ENCODE data around the gene MREG. TPM values are rescaled to one million over a fixed set of nuclear protein-coding genes. Genes with fewer than 3 reads are reported as not detected.
A peak's percentile ranks its signal among the peaks of the same experiment; 100 is the strongest.

MREG gene, protein sequence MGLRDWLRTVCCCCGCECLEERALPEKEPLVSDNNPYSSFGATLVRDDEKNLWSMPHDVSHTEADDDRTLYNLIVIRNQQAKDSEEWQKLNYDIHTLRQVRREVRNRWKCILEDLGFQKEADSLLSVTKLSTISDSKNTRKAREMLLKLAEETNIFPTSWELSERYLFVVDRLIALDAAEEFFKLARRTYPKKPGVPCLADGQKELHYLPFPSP
- total RNA-seq (1 to 10 TPM; 1.5 to 5.4 (median 2.2) TPM), polyA plus RNA-seq (1 to 10 TPM in 1 of 2 donors, under 1 TPM in 1; 0.85 to 1.8 TPM)
- long read RNA-seq, donor 1, result 0 reads
- long read RNA-seq, donor 2, partial matches to known transcripts, result 6 of 7 reads
- long read RNA-seq, donor 2, other reads (novel, unspliced or antisense), result 0 of 7 reads
- long read RNA-seq, donor 3, partial matches to known transcripts, result 1 of 1 reads
- long read RNA-seq, donor 3, other reads (novel, unspliced or antisense), result 0 of 1 reads

DNA sequence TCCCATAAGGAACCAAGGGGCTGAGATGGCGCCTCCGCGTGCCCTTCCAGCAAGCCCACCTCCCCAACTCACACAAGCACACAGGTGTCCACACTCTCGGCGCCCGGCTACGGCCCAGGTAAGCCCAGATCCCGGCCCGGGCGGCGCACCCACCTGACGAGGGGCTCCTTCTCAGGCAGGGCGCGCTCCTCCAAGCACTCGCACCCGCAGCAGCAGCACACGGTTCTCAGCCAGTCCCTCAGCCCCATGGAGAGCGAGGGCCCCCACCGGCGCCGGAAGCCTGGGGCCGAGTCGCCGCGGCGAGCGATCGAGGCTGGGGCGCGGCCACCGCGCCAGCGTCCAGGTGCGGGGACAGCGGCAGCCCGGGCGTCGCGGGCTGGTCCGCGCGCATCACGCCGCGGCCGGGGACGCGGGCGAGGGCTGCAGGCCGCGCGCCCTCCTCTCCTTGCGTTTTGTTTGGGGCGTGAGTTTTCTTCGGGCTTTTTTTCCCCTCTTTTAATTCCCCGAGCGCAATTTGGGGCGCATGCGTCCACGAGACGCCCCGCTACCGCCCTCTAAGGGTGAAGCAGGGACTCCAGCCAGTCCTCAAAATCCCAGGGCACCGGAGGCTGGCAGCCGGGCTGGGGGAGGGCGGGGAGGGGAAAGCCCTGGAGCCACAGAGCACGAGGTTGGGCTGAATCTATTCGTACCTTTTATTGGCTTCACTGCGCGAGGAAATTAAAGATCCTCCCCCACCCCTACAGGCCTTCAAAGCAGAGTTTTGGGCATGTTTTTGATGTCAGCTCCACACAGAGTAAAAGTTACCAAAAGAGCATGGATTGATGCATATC lies at the start of gene MREG:
MREG (minus strand) TSS at position 472 of the 830 bp plus-strand sequence; CDS start at position 248, 224 bp downstream.
- DNase-seq, result peak; percentile 59 to 81 (median 77)
- H3K27ac ChIP-seq, result peak within 1 kb of the TSS in 1 of 2 donors; percentile 44
- no peaks in the 10 kb centered on the region for H3K36me3 ChIP-seq
- TF ChIP-seq, protein P1, sequence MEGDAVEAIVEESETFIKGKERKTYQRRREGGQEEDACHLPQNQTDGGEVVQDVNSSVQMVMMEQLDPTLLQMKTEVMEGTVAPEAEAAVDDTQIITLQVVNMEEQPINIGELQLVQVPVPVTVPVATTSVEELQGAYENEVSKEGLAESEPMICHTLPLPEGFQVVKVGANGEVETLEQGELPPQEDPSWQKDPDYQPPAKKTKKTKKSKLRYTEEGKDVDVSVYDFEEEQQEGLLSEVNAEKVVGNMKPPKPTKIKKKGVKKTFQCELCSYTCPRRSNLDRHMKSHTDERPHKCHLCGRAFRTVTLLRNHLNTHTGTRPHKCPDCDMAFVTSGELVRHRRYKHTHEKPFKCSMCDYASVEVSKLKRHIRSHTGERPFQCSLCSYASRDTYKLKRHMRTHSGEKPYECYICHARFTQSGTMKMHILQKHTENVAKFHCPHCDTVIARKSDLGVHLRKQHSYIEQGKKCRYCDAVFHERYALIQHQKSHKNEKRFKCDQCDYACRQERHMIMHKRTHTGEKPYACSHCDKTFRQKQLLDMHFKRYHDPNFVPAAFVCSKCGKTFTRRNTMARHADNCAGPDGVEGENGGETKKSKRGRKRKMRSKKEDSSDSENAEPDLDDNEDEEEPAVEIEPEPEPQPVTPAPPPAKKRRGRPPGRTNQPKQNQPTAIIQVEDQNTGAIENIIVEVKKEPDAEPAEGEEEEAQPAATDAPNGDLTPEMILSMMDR (IDR thresholded peaks at IDR 0.05), result peak in 2 of 3 donors; percentile 30 to 32
- TF ChIP-seq EP300 (IDR thresholded peaks at IDR 0.05), result no peak
- H3K4me1 ChIP-seq (ENCODE audit: insufficient read depth), result peaks cover 2% of the 10 kb centered on the region
- WGBS, 3 donors, result 0 to 2% (median 1%) methylated on average over 30 to 70 of the region's 70 CpGs
- peak within 1 kb of the TSS; percentile 50 for H3K4me3 ChIP-seq
- H3K27me3 ChIP-seq, result no peaks in the 10 kb centered on the region
- H3K9me3 ChIP-seq, result no peaks in the 10 kb centered on the region
- intact Hi-C loops (cut with DNase I), result no loop called here

DNA sequence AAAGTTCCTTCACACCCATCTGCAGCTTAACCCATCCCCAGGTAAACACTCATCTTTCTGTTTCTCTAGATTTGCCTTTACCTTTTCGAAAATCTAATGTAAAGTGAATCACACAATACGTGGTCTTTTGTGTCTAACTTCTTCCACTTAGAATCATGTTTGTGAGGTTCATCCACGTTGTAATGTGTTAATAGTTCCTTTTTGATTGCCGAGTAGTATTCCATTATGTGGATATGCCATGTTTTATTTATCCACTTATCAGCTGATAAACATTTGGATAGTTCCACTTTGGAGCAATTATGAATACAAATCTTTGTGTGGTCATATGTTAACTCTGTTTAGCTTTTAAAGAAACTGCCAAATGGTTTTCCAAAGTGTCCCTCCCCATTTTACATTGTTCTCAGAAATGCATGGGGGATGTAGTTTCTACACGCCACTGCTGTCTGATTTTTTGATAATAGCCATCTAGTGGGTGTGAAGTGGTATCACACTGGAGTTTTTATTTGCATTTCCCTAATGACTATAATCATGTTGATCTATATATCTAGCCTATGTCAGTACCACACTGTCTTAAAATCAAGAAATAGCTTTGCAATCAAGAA lies 46.0 kb upstream of the MREG start:
- 94 to 97% (median 96%) methylated on average over 5 of the region's 5 CpGs for WGBS, 3 donors

DNA sequence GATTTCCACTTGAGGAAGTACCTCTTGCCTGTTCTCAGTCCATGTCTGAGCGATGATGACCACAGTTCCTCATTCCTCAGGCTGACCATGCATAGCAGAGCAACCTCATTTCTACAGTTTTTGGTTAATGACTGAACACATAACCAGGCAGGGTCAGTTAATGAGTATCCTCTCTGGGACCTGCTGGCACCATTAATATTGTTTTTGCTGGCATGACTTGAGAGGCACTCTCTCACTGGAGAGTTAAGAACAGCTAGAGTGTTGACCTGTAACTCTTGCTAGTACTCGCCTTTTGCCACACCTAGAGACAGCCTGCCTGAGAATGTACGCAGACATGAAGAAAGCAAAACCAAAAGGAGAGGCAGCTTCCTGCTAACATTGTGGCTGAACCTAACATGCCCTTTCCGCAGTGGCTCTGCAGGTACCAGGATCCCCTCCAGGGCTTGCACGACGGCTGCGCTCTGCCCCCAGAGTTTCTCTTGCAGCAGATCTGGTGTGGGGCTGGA lies 44.4 kb upstream of the MREG start:
- Histone ChIP-seq H3K36me3 (no peaks in the 10 kb centered on the region), H3K4me3 (no peak overlapping the region), H3K27ac (no peak overlapping the region), H3K27me3 (no peaks in the 10 kb centered on the region), H3K9me3 (no peaks in the 10 kb centered on the region), H3K4me1 (ENCODE audit: insufficient read depth) (no peaks in the 10 kb centered on the region)
- intact Hi-C loops (cut with DNase I), result no loop called here
- no peak for TF ChIP-seq EP300 (IDR thresholded peaks at IDR 0.05)
- TF ChIP-seq POLR2A (IDR thresholded peaks at IDR 0.05), result no peak
- TF ChIP-seq, protein P1 (IDR thresholded peaks at IDR 0.05), result no peak
- no peak for DNase-seq
- WGBS, 3 donors, result 78 to 95% (median 85%) methylated on average over 7 of the region's 7 CpGs

More for the DNA sequence above, 46.0 kb upstream of the MREG start:
- TF ChIP-seq, protein P1 (IDR thresholded peaks at IDR 0.05), result no peak
- TF ChIP-seq POLR2A (IDR thresholded peaks at IDR 0.05) (no peak), EP300 (IDR thresholded peaks at IDR 0.05) (no peak)
- Histone ChIP-seq H3K27ac (no peak overlapping the region), H3K9me3 (no peaks in the 10 kb centered on the region), H3K27me3 (no peaks in the 10 kb centered on the region), H3K4me3 (no peak overlapping the region), H3K36me3 (no peaks in the 10 kb centered on the region), H3K4me1 (ENCODE audit: insufficient read depth) (no peaks in the 10 kb centered on the region)
- intact Hi-C loops (cut with DNase I), result no loop called here
- no peak for DNase-seq

DNA sequence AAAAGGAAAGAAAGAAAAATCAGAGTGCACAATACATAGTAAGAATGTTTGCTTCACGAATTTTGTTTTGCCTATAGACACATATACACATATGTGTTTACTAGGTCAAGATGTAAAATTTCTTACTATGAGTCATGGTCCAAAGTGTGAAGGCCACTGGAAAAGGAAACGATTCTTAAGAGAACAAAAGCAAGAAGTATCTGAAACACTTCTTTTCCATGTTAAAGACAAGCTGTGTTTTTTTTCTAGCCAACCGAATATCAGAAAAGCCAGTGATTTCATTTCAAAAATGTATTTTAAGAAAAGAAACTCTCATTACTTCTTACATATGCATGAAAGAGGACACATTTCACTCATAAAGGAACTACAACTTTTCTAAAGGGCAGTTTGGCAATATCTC lies 43.4 kb upstream of the MREG start:
- intact Hi-C loops (cut with DNase I), result no loop called here

More for the DNA sequence above, 43.4 kb upstream of the MREG start:
- WGBS, 3 donors, result 12 to 32% (median 20%) methylated on average over 3 of the region's 3 CpGs
- no peak for DNase-seq
- TF ChIP-seq EP300 (IDR thresholded peaks at IDR 0.05) (no peak), POLR2A (IDR thresholded peaks at IDR 0.05) (no peak)
- TF ChIP-seq, protein P1 (IDR thresholded peaks at IDR 0.05), result no peak
- no peaks in the 10 kb centered on the region for H3K36me3 ChIP-seq
- no peaks in the 10 kb centered on the region for H3K9me3 ChIP-seq
- no peaks in the 10 kb centered on the region for H3K27me3 ChIP-seq
- H3K4me1 ChIP-seq (ENCODE audit: insufficient read depth), result no peaks in the 10 kb centered on the region
- no peak overlapping the region for H3K27ac ChIP-seq
- no peak overlapping the region for H3K4me3 ChIP-seq
